ENCODE data around the gene GSAP. TPM values are rescaled to one million over a fixed set of nuclear protein-coding genes. Genes with fewer than 3 reads are reported as not detected.
A peak's percentile ranks its signal among the peaks of the same experiment; 100 is the strongest.

GSAP gene
- total and polyA plus RNA-seq, 8 donors: 34.1 to 60.1 (median 45.7) TPM

GRCh38 chr7:77378584-77378983, 37.6 kb downstream of the GSAP start:
- no peaks in the 10 kb centered on the region for H3K9me3 ChIP-seq
- no peak overlapping the region for H3K27ac ChIP-seq
- H3K4me3 ChIP-seq: no peak overlapping the region
- no peaks in the 10 kb centered on the region for H3K27me3 ChIP-seq
- H3K36me3 ChIP-seq: peaks cover 0 to 77% of the 10 kb centered on the region in 2 donors
- H3K4me1 ChIP-seq: no peaks in the 10 kb centered on the region
- DNase-seq (no peak), ATAC-seq (no peak)
- intact Hi-C loops (cut with DNase I): no loop called here
- TF ChIP-seq CTCF (IDR thresholded peaks at IDR 0.05): no peak

- Histone ChIP-seq H3K36me3 (peaks cover 0 to 49% of the 10 kb centered on the region in 2 donors), H3K27ac (no peak overlapping the region), H3K27me3 (no peaks in the 10 kb centered on the region), H3K4me1 (no peaks in the 10 kb centered on the region), H3K9me3 (no peaks in the 10 kb centered on the region), H3K4me3 (no peak overlapping the region)
- no peak for TF ChIP-seq CTCF (IDR thresholded peaks at IDR 0.05)
- DNase-seq (no peak), ATAC-seq (no peak)
- intact Hi-C loops (cut with DNase I): no loop called here
Measured at GRCh38 chr7:77370606-77371005, 45.5 kb downstream of the GSAP start.

DNA sequence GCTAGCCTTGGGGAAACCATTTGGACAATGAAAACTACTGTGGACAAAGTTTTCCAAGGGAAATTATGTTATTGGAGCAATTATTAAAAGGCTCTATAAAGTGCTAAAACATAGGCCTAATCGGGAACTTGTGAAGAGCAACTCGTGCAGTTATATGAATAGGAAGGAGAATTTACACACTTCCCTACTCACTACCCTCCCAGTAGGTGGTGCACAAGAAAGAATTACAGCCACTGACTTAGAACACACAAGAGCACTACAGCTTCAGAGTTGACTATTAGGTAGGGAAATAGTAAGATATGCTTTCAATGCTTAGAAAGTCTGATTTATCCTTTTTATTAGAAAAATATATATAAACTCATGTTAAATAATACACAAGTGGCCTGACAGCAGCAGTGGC, 47.2 kb downstream of the GSAP start:
- no peak for TF ChIP-seq CTCF (IDR thresholded peaks at IDR 0.05)
- no peaks in the 10 kb centered on the region for H3K27me3 ChIP-seq
- ATAC-seq (peak; percentile 85), DNase-seq (no peak)
- no peak overlapping the region for H3K4me3 ChIP-seq
- H3K9me3 ChIP-seq: no peaks in the 10 kb centered on the region
- intact Hi-C loops (cut with DNase I): no loop called here
- no peaks in the 10 kb centered on the region for H3K4me1 ChIP-seq
- no peak overlapping the region for H3K27ac ChIP-seq
- H3K36me3 ChIP-seq: peaks cover 0 to 32% of the 10 kb centered on the region in 2 donors

DNA sequence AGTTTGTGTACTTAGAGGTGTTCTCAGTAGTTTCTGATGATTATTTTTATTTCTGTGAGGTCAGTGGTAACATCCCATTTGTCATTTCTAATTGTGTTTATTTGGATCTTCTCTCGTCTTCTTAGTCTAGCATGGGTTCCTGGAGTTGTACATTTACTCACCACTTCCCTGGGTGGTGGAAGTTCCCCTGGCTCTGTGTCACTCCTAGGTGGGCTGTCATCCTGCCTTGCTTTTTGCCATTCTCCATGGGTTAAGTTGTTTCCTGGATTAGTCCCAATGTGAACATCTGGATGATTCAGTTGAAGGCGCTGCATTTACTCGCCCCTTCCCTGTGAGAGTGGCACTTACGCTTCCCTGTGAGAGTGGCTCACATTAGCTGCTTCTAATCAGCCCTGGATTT, 48.2 kb downstream of the GSAP start:
- H3K9me3 ChIP-seq: no peaks in the 10 kb centered on the region
- H3K4me1 ChIP-seq: no peaks in the 10 kb centered on the region
- H3K27ac ChIP-seq: no peak overlapping the region
- TF ChIP-seq CTCF (IDR thresholded peaks at IDR 0.05): no peak
- DNase-seq (no peak), ATAC-seq (no peak)
- H3K36me3 ChIP-seq: peaks cover 0 to 27% of the 10 kb centered on the region in 2 donors
- H3K4me3 ChIP-seq: no peak overlapping the region
- H3K27me3 ChIP-seq: no peaks in the 10 kb centered on the region
- intact Hi-C loops (cut with DNase I): no loop called here

- H3K27me3 ChIP-seq: no peaks in the 10 kb centered on the region
- ATAC-seq (no peak), DNase-seq (no peak)
- H3K4me3 ChIP-seq: no peak overlapping the region
- no peaks in the 10 kb centered on the region for H3K9me3 ChIP-seq
- H3K4me1 ChIP-seq: no peaks in the 10 kb centered on the region
- intact Hi-C loops (cut with DNase I): no loop called here
- no peak for TF ChIP-seq CTCF (IDR thresholded peaks at IDR 0.05)
- H3K36me3 ChIP-seq: peaks cover 0 to 14% of the 10 kb centered on the region in 2 donors
- no peak overlapping the region for H3K27ac ChIP-seq
Measured at GRCh38 chr7:77362905-77363304, 53.2 kb downstream of the GSAP start.

Measured in left lung (tissue), 10 donors.